ENCODE results near the gene PEX16. TPM values are rescaled to one million over a fixed set of nuclear protein-coding genes. Genes with fewer than 3 reads are reported as not detected.

Gene PEX16
- total RNA-seq, 1 donor from 2014 or later = 77.7 TPM

DNA sequence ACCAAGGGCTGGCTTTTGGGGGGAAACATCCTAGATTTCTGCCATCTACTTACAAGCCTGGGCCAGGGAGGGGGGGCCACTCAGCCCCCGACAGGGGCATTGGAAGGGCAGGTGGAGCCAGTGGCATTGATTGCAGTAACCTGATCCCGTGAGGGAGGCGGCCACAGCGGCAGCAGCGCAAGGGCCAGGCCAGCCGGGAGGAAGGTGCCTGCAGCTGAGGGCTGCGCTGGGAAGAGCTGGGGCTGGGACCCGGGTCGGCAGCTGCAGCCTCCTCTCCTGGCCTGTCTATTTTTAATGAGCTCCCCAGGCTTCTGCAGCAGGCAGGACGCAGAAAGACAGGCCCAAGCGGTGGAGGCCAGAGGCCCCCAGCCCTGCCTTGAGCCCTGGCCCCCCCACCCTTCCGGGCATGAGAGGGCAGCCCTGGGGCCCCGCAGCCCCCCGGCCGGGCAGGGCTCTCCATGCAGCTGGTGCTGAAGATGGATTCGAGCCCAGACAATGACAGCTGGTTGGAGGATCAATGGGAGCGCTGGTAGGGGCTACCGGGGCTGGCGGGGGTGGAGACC is 21.2 kb downstream of the PEX16 start:
- Mint-ChIP-seq H3K4me1 (peaks cover 8% of the 10 kb centered on the region), H3K27me3 (peaks cover 36% of the 10 kb centered on the region), H3K36me3 (ENCODE audit: low read depth) (no peaks in the 10 kb centered on the region), H3K4me3 (no peak overlapping the region), H3K9me3 (no peaks in the 10 kb centered on the region), H3K27ac (no peak overlapping the region)
- POLR2A ChIA-PET = interaction anchor here (0.8 to 1.0 kb wide), 2 partner anchors 13 to 21 kb away, joined by 3 to 4 read pairs; partner anchors contain the start of gene PEX16
- TF ChIP-seq, protein P1, sequence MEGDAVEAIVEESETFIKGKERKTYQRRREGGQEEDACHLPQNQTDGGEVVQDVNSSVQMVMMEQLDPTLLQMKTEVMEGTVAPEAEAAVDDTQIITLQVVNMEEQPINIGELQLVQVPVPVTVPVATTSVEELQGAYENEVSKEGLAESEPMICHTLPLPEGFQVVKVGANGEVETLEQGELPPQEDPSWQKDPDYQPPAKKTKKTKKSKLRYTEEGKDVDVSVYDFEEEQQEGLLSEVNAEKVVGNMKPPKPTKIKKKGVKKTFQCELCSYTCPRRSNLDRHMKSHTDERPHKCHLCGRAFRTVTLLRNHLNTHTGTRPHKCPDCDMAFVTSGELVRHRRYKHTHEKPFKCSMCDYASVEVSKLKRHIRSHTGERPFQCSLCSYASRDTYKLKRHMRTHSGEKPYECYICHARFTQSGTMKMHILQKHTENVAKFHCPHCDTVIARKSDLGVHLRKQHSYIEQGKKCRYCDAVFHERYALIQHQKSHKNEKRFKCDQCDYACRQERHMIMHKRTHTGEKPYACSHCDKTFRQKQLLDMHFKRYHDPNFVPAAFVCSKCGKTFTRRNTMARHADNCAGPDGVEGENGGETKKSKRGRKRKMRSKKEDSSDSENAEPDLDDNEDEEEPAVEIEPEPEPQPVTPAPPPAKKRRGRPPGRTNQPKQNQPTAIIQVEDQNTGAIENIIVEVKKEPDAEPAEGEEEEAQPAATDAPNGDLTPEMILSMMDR (IDR thresholded peaks at IDR 0.05) = no peak
- CTCF ChIA-PET = interaction anchor here (0.6 to 1.6 kb wide), 2 partner anchors 56 to 69 kb away, joined by 3 to 4 read pairs; no protein-coding TSS in a partner anchor
- intact Hi-C loops (cut with micrococcal nuclease) = no loop called here
- no peak for ATAC-seq (ENCODE audit: low read depth)
- DNase-seq = no peak

DNA sequence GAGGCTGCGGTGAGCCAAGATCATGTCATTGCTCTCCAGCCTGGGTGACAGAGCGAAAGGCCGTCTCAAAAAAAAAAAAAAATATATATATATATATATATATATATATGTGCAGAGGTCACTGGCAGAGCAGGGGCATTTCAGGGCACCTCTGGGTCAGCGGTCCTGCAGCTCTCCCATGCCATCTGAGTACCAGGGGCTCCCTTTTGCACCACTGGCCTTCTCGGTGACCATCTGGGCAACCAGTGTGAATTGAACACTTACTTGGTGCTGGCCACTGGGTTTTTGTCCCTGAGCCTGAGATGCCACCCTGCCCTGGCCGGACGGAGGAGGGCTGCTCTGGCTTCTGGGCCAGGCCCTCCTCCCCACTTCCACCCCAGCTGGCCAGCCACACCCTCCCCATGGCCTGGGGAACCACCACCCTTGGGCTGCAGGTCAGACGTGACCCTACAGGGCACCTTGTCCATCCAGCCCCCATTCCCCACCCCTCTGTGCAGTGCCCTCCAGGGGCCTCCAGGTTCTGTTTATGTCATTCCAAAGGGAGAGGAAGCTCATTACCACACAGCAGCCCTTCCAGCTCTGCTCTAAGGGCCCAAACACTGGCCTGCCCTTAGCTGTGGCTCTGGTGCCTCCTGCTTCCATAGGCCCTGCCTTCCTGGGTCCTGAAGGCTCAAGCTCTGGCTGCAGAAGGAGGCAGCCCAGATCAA is 22.0 kb downstream of the PEX16 start:
- intact Hi-C loops (cut with micrococcal nuclease) = no loop called here
- DNase-seq (no peak), ATAC-seq (ENCODE audit: low read depth) (no peak)
- peaks cover 8% of the 10 kb centered on the region for H3K4me1 Mint-ChIP-seq
- TF ChIP-seq, protein P1 (IDR thresholded peaks at IDR 0.05) = no peak
- peaks cover 37% of the 10 kb centered on the region for H3K27me3 Mint-ChIP-seq
- CTCF ChIA-PET = interaction anchor here (1.6 kb wide), 1 partner anchor 70 kb away, joined by 4 read pairs; no protein-coding TSS in a partner anchor
- H3K4me3 Mint-ChIP-seq = no peak overlapping the region
- no peak overlapping the region for H3K27ac Mint-ChIP-seq
- H3K9me3 Mint-ChIP-seq = no peaks in the 10 kb centered on the region
- H3K36me3 Mint-ChIP-seq (ENCODE audit: low read depth) = no peaks in the 10 kb centered on the region
- POLR2A ChIA-PET = no interaction called here

DNA sequence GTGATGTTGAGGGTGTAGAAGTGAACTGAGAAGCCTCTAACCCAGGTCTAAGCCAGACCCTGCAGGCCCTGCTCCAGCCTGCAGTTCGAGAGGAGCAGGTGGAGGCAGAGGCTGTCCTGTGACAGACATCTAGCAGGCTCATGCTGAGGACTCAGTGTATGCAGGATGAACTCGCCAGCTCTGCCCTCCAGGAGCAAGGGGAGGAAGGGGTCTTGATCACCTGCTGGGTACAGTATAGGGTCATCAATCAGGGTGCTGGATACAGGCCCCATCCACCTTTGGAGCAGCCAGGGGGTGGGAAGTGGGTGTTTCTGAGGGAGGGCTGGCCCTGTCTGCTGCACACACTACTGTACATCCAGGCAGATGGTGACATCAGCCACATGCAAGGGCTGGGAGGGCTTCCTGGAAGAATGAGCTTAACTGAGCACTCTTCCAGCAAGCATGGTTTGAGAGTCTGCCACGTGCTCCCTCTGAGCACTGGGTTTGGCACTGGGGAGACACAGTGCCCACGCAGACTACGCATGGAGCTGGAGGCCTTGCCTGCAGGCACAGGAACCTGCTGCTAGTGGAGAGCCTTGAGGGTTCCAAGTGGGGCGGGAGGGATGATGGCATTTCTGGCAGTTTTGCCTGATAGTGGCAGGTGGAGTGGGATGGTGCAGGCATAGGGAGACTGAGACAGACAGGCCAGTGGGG is 23.0 kb downstream of the PEX16 start:
- H3K4me1 Mint-ChIP-seq = peaks cover 8% of the 10 kb centered on the region
- no peak overlapping the region for H3K4me3 Mint-ChIP-seq
- ChIA-PET CTCF (no interaction called here), POLR2A (no interaction called here)
- TF ChIP-seq, protein P1 (IDR thresholded peaks at IDR 0.05) = no peak
- no peak for ATAC-seq (ENCODE audit: low read depth)
- intact Hi-C loops (cut with micrococcal nuclease) = no loop called here
- no peaks in the 10 kb centered on the region for H3K9me3 Mint-ChIP-seq
- H3K36me3 Mint-ChIP-seq (ENCODE audit: low read depth) = no peaks in the 10 kb centered on the region
- H3K27ac Mint-ChIP-seq = no peak overlapping the region
- peaks cover 35% of the 10 kb centered on the region for H3K27me3 Mint-ChIP-seq
- no peak for DNase-seq

DNA sequence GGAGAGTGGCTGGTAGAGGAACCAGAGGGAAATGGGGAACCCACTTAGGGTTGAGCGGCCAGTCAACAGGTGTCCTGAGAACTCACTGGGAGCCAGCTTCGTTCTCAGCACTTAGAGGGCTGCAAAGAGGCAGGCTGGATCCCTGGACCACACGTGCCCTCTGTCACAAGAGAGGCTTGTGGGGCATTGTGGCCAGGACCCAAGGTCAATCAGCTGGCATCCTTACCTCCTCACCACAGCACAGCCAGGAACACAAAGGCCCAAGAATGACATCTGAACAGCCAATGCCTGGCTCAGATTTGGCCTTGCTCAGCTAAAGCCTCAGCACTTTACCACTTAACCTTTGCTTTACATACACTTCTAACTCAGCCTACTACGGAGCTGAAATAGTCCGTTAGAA is 24.8 kb downstream of the PEX16 start:
- peaks cover 30% of the 10 kb centered on the region for H3K27me3 Mint-ChIP-seq
- no peaks in the 10 kb centered on the region for H3K36me3 Mint-ChIP-seq (ENCODE audit: low read depth)
- TF ChIP-seq, protein P1 (IDR thresholded peaks at IDR 0.05) = no peak
- no peak overlapping the region for H3K27ac Mint-ChIP-seq
- DNase-seq (no peak), ATAC-seq (ENCODE audit: low read depth) (no peak)
- no peaks in the 10 kb centered on the region for H3K9me3 Mint-ChIP-seq
- no peaks in the 10 kb centered on the region for H3K4me1 Mint-ChIP-seq
- intact Hi-C loops (cut with micrococcal nuclease) = no loop called here
- no peak overlapping the region for H3K4me3 Mint-ChIP-seq
- POLR2A ChIA-PET = interaction anchor here (1.0 kb wide), 1 partner anchor 25 kb away, joined by 3 read pairs; no protein-coding TSS in a partner anchor
- CTCF ChIA-PET = no interaction called here
